Mesothelial cell of epicardium (in vitro differentiated cells): ENCODE data around the gene GXYLT2. TPM values are rescaled to one million over a fixed set of nuclear protein-coding genes. Genes with fewer than 3 reads are reported as not detected.
A peak's percentile ranks its signal among the peaks of the same experiment; 100 is the strongest.

Source experiments
- DNase-seq, 2 experiments: peaks; one replicate each; pipeline ENCODE4 v3.0.0; 2021; ENCODE audit warnings: low spot score in 2 of 2; ENCODE audit not compliant: unreplicated experiment in 2 of 2
- H3K27ac Mint-ChIP-seq: 2 replicates; pipeline ENCODE4 v1.8.0; 2021; ENCODE audit warnings: mixed read lengths
- H3K27me3 Mint-ChIP-seq: 2 replicates; pipeline ENCODE4 v1.8.0; 2021; ENCODE audit warnings: low read depth, mixed read lengths
- H3K36me3 Mint-ChIP-seq: 2 replicates; pipeline ENCODE4 v1.8.0; 2021; ENCODE audit warnings: mixed read lengths
- H3K4me1 Mint-ChIP-seq: 2 replicates; pipeline ENCODE4 v1.8.0; 2021; ENCODE audit warnings: mixed read lengths
- H3K4me3 Mint-ChIP-seq: 2 replicates; pipeline ENCODE4 v1.8.0; 2021; ENCODE audit warnings: mild to moderate bottlenecking, moderate library complexity, mixed read lengths
- H3K9me3 Mint-ChIP-seq: 2 replicates; pipeline ENCODE4 v1.8.0; 2021; ENCODE audit warnings: mixed read lengths
- total RNA-seq: library from RNA; stranded (reverse); gene quantifications from 3 replicates; pipeline ENCODE4 v1.2.1, GENCODE V29; 2021
- TF ChIP-seq, protein P1 (sequence below): fragments of 200-600 bp; sonication (generic); IDR thresholded peaks from one replicate; pipeline ENCODE4 v1.5.0; 2021; ENCODE audit warnings: antibody characterized with exemption; ENCODE audit not compliant: unreplicated experiment

Gene GXYLT2
- total RNA-seq, 1 donor from 2014 or later: 32.8 TPM

DNA sequence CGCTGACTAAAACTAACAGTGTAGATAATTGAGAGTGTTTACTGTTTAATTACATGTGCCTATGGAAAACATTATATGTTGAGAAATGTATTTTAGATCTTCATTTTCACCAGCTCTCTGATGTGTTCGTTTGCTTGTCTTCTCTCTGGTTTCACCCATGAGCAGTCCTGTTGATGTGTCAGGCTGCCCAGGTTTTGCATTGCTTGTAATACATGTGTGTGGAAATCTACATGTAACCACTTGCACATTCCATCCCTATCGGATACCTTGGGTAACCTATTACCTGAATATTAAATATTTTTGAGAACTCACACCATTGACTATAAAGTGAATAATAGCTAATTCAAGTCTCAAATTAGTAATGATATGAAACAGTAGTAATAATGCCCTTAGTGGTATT lies 121.9 kb downstream of the GXYLT2 start:
- DNase-seq: no peak
- Mint-ChIP-seq H3K27me3 (no peaks in the 10 kb centered on the region), H3K36me3 (peaks cover 32% of the 10 kb centered on the region), H3K4me1 (peaks cover 25% of the 10 kb centered on the region), H3K9me3 (peaks cover 4% of the 10 kb centered on the region), H3K4me3 (no peak overlapping the region), H3K27ac (peak overlapping the region; percentile 10)
- TF ChIP-seq, protein P1, sequence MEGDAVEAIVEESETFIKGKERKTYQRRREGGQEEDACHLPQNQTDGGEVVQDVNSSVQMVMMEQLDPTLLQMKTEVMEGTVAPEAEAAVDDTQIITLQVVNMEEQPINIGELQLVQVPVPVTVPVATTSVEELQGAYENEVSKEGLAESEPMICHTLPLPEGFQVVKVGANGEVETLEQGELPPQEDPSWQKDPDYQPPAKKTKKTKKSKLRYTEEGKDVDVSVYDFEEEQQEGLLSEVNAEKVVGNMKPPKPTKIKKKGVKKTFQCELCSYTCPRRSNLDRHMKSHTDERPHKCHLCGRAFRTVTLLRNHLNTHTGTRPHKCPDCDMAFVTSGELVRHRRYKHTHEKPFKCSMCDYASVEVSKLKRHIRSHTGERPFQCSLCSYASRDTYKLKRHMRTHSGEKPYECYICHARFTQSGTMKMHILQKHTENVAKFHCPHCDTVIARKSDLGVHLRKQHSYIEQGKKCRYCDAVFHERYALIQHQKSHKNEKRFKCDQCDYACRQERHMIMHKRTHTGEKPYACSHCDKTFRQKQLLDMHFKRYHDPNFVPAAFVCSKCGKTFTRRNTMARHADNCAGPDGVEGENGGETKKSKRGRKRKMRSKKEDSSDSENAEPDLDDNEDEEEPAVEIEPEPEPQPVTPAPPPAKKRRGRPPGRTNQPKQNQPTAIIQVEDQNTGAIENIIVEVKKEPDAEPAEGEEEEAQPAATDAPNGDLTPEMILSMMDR: no peak

DNA sequence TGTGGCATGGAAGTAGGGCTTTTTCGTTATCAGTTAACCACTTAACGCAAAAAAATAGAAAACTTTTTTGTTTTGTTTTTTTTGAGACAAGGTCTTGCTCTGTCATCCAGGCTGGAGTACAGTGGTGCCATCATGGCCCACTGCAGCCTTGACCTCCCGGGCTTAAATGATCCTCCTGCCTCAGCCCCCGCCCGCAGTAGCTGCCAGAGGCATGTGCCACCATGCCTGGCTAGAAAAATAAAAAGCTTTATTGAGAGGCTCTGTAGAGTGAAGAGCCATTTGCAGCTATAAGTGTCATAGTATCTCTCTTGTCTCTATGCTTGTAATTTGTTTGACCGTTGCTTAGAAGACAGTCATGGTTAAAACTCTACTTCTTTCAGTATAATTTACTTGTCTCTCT lies 122.3 kb downstream of the GXYLT2 start:
- TF ChIP-seq, protein P1: no peak
- Mint-ChIP-seq H3K4me1 (peaks cover 25% of the 10 kb centered on the region), H3K4me3 (no peak overlapping the region), H3K27ac (no peak overlapping the region), H3K36me3 (peaks cover 32% of the 10 kb centered on the region), H3K9me3 (peaks cover 4% of the 10 kb centered on the region), H3K27me3 (no peaks in the 10 kb centered on the region)
- DNase-seq: no peak

DNA sequence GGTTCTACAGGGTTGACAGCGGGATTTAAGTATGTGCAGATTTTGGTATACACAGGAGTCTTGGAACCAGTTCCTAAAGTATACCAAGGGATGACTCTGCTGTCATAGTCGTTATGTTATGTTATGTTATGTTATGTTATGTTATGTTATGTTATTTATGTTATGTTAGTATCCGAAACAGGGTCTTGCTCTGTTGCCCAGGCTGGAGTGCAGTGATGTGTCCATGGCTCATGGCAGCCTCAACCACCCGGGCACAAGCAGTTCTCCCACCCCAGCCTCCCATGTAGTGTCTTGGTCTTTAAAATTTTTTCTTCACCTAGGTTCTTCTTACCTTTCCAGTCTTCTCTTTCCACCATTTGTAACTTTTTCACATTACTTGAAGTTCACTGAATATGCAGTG lies 130.5 kb downstream of the GXYLT2 start:
- H3K27ac Mint-ChIP-seq: no peak overlapping the region
- H3K4me1 Mint-ChIP-seq: peaks cover 5% of the 10 kb centered on the region
- no peak for DNase-seq
- TF ChIP-seq, protein P1: no peak
- H3K36me3 Mint-ChIP-seq: peaks cover 5% of the 10 kb centered on the region
- H3K9me3 Mint-ChIP-seq: no peaks in the 10 kb centered on the region
- no peak overlapping the region for H3K4me3 Mint-ChIP-seq
- no peaks in the 10 kb centered on the region for H3K27me3 Mint-ChIP-seq

DNA sequence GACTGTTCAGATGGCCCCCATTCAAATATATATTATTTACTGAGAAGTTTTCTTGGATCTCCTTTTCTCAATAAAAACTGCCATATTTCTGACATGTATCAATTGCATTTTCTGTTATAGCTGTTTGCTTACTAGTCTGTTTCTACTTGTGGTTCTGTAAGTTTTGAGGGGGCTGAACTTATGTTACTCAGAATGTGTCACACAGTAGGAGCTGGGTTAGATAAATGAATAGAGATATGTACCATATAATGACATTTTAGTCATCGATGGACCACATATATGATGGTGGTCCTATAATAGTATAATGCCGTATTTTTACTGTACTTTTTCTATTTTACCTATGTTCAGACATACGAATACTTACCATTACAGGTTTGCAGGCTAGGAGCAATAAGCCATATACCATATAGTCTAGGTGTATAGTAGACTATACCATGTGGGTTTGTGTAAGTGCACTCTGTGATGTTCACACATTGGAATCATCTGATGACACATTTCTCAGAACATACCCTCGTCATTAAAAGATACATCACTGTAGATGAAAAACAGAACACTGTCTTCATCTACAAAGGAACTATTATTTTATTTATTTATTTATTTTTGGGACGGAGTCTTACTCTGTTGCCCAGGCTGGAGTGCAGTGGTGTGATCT lies 131.1 kb downstream of the GXYLT2 start:
- Mint-ChIP-seq H3K4me3 (no peak overlapping the region), H3K27me3 (no peaks in the 10 kb centered on the region), H3K27ac (no peak overlapping the region), H3K36me3 (peaks cover 5% of the 10 kb centered on the region), H3K4me1 (peaks cover 5% of the 10 kb centered on the region), H3K9me3 (no peaks in the 10 kb centered on the region)
- TF ChIP-seq, protein P1: no peak
- DNase-seq: no peak

DNA sequence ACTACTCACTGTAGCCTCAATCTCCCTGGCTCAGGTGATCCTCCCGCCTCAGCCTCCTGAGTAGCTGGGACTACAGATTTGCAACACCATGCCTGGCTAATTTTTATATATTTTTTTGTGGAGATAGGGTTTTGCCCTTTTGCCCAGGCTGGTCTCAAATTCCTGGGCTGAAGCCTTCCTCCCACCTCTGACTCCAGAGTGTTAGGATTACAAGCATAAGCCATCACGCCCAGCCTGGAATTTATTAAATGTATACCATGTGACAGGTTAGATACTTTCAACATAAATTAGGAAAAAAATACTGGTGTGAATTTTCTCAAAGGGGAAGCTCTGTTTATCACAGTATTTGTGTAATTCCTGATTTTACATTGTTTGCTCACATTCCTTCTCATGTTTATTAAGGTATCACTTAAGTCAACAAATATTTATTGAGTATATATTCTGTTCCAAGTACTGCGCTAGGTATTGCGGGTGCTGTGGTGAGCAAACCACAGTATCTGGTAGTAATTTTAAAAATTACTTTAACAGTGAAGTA lies 133.5 kb downstream of the GXYLT2 start:
- Mint-ChIP-seq H3K4me3 (no peak overlapping the region), H3K36me3 (peaks cover 4% of the 10 kb centered on the region), H3K27me3 (no peaks in the 10 kb centered on the region), H3K27ac (no peak overlapping the region), H3K9me3 (no peaks in the 10 kb centered on the region), H3K4me1 (peaks cover 17% of the 10 kb centered on the region)
- TF ChIP-seq, protein P1: no peak
- DNase-seq: no peak
